Activated naive CD8-positive, alpha-beta T cell treated with anti-CD3 and anti-CD28 coated beads, Interleukin-2, amount 50 U/mL, for 24 hours (primary cell): ENCODE results near the gene OMG.
"Not testable (repeated sequence)": the region's sequence is repeated elsewhere in the genome, so short reads cannot be mapped to it uniquely, and the experiment has no call there.

Experiments
- ATAC-seq: fragments of 150-1000 bp; cut with Tn5 transposase; one replicate; pipeline ENCODE4 v1.10.0; 2021
- DNase-seq: peaks from one replicate; pipeline ENCODE4 v3.0.0; 2021
- H3K27ac Mint-ChIP-seq: one replicate; pipeline ENCODE4 v1.8.0; 2021; ENCODE audit warnings: mild to moderate bottlenecking, mixed read lengths
- H3K27me3 Mint-ChIP-seq: one replicate; pipeline ENCODE4 v1.8.0; 2021; ENCODE audit warnings: mixed read lengths
- H3K36me3 Mint-ChIP-seq: one replicate; pipeline ENCODE4 v1.8.0; 2021; ENCODE audit warnings: low read depth, mixed read lengths
- H3K4me1 Mint-ChIP-seq: one replicate; pipeline ENCODE4 v1.8.0; 2021; ENCODE audit warnings: mixed read lengths
- H3K4me3 Mint-ChIP-seq: one replicate; pipeline ENCODE4 v1.8.0; 2021; ENCODE audit warnings: mild to moderate bottlenecking, moderate library complexity, mixed read lengths
- H3K9me3 Mint-ChIP-seq: one replicate; pipeline ENCODE4 v1.8.0; 2021; ENCODE audit warnings: mixed read lengths

Gene OMG

GRCh38 chr17:31314782-31315100, 17.7 kb upstream of the OMG start:
- H3K36me3 Mint-ChIP-seq: peaks cover 17% of the 10 kb centered on the region
- H3K27ac Mint-ChIP-seq: peak overlapping the region; percentile 91
- peaks cover 61% of the 10 kb centered on the region for H3K4me1 Mint-ChIP-seq
- no peaks in the 10 kb centered on the region for H3K9me3 Mint-ChIP-seq
- ATAC-seq (no peak), DNase-seq (no peak)
- no peaks in the 10 kb centered on the region for H3K27me3 Mint-ChIP-seq
- peak overlapping the region; percentile 84 for H3K4me3 Mint-ChIP-seq

DNA sequence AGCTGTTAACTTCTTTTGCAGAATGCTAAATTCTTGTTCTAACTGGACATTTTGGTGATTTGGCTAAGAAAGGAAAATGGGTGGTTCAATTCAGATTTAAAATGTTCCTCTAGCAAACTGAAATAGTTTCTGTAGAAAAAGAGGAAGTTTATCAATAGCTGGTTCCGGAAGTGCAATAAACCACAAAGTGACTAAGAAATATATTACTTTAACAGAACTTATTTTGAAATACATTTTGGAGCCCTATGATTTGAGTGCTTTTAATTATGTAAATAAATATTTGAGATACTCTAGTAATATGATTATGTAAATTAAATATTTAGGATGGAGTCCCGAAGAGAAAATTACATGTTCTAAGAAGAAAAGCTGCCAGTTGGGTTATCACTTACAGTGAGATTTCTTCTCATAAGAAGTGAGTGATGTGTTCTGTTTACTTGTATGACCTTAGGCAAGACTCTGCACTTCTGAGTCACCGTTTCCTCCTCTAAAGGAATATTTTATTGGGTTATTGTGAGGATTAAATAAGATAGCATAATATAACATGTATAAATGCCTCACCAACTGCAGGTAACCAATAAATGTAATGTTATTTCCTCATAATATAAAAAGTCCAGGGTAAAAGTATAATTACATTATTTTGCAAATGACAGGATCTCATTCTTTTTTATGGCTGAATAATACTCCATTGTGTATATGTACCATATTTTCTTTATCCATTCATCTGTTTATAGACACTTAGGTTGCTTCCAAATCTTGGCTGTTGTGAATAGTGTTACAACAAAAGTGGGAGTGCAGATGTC, 17.1 kb upstream of the OMG start, which contains the start of gene EVI2B:
EVI2B (minus strand) TSS at position 73 of the 800 bp plus-strand sequence. CDS start 8,445 bp downstream, outside the sequence.
- DNase-seq (no peak), ATAC-seq (peak; percentile 67)
- peak within 1 kb of the TSS; percentile 84 for H3K4me3 Mint-ChIP-seq
- peak within 1 kb of the TSS; percentile 91 for H3K27ac Mint-ChIP-seq
- H3K9me3 Mint-ChIP-seq: no peaks in the 10 kb centered on the region
- peaks cover 63% of the 10 kb centered on the region for H3K4me1 Mint-ChIP-seq
- peaks cover 14% of the 10 kb centered on the region for H3K36me3 Mint-ChIP-seq
- H3K27me3 Mint-ChIP-seq: no peaks in the 10 kb centered on the region

DNA sequence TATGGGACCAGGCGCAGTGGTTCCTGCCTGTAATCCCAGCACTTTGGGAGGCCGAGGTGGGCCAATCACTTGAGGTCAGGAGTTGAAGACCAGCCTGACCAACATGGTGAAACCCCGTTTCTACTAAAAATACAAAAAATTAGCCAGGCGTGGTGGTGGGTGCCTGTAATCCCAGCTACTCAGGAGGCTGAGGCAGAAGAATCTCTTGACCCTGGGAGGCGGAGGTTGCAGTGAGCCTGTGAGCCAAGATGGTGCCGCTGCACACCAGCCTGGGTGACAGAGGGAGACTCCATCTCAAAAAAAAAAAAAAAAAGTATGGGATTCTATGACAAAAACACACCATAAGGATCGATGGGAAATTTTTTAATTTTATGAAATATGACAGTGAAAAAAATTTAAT, 15.2 kb upstream of the OMG start:
- H3K4me1 Mint-ChIP-seq: peaks cover 68% of the 10 kb centered on the region
- H3K27me3 Mint-ChIP-seq, ATAC-seq: not testable (repeated sequence)

DNA sequence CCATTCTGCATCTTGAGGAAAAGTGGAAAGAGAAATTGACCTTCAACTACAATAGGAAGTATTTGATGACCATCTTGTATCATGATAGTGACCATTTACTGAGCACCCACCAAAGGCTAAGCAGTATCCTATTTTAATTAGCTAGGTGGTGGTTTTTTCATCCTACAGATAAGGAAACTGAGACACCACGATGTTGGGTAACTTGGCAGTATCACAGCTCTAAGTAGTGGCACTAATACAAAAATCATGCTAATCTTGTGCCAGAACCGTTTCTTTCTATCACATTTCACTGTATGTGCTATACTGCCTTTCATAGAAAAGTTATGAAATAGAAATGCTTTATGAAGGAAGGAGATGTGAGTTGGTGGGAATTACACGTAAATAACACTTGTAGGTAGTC, 14.5 kb upstream of the OMG start:
- ATAC-seq: no peak
- Mint-ChIP-seq H3K9me3 (no peaks in the 10 kb centered on the region), H3K4me1 (peaks cover 67% of the 10 kb centered on the region)

More for the DNA sequence above, 15.2 kb upstream of the OMG start:
- peak; percentile 44 for DNase-seq
- Mint-ChIP-seq H3K27ac (peak overlapping the region; percentile 91), H3K4me3 (peak overlapping the region; percentile 84)
- not testable (repeated sequence) for H3K9me3 Mint-ChIP-seq, H3K36me3 Mint-ChIP-seq

DNA sequence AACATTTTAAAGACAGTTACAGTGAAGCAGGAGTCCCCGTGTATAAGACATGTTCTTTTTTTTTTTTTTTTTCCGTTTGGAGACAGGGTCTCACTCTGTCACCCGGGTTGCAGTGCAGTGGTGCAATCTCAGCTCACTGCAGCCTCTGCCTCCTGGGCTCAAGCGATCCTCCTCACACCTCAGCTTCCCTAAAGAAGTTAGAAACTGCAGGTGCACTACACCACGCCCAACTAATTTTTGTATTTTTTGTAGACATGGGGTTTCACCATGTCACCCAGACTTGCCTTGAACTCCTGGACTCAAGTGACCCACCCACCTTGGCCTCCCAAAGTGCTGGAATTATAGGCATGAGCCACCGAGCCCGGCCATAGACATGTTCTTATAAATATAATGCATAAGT, 13.8 kb upstream of the OMG start:
- Mint-ChIP-seq H3K36me3 (peaks cover 13% of the 10 kb centered on the region), H3K9me3 (no peaks in the 10 kb centered on the region)

More for the DNA sequence above, 14.5 kb upstream of the OMG start:
- H3K27ac Mint-ChIP-seq: peak overlapping the region; percentile 91
- H3K36me3 Mint-ChIP-seq: peaks cover 7% of the 10 kb centered on the region
- no peak for DNase-seq
- H3K4me3 Mint-ChIP-seq: peak overlapping the region; percentile 84
- H3K27me3 Mint-ChIP-seq: no peaks in the 10 kb centered on the region

DNA sequence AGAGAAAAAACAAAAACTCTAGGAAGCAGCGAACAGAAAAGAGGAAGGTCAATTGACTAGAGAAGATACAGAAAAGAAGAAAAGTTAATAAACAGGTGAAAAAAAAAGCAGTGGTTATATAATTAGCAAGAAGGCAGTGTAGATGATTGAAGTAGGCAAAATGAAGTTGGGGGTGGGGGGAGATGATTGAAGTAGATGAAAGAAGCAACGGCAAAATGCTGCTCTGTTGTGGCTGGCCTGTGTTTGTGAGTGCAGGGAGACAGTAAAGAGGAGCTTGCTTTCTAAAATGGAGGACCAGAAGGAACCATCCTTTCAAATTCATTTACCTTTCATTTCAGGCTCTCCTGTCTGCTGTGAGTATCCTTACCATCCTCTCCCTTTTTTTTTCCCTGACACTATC, 13.2 kb upstream of the OMG start:
- H3K9me3 Mint-ChIP-seq: no peaks in the 10 kb centered on the region
- ATAC-seq (no peak), DNase-seq (no peak)
- H3K4me3 Mint-ChIP-seq: peak overlapping the region; percentile 84
- no peaks in the 10 kb centered on the region for H3K27me3 Mint-ChIP-seq
- H3K4me1 Mint-ChIP-seq: peaks cover 67% of the 10 kb centered on the region
- peaks cover 19% of the 10 kb centered on the region for H3K36me3 Mint-ChIP-seq
- peak overlapping the region; percentile 91 for H3K27ac Mint-ChIP-seq

More for the DNA sequence above, 13.8 kb upstream of the OMG start:
- H3K27me3 Mint-ChIP-seq: no peaks in the 10 kb centered on the region
- peak overlapping the region; percentile 91 for H3K27ac Mint-ChIP-seq
- DNase-seq: peak; percentile 25
- peaks cover 67% of the 10 kb centered on the region for H3K4me1 Mint-ChIP-seq
- no peak for ATAC-seq
- peak overlapping the region; percentile 84 for H3K4me3 Mint-ChIP-seq

DNA sequence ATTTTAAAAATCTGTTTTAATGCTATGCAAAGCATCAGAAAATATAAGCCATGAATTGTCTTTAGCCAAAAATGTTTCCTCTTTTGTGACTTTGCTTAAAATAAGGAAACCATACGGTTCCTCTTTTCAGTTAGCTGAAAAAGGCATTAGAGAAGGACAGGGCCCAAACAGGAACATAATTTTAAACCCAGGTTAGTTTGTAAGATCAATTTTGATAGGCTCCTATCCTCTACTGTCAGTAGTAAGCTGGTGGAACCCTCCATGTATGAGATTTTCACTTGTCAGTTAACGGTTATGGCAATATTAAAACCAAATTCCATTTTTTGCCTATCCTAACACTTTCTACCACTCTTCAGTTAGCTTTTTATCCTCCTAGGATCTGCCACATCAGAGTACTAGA, 12.5 kb upstream of the OMG start:
- Mint-ChIP-seq H3K4me1 (peaks cover 67% of the 10 kb centered on the region), H3K4me3 (peak overlapping the region; percentile 84), H3K27ac (peak overlapping the region; percentile 91), H3K9me3 (peaks cover 5% of the 10 kb centered on the region), H3K36me3 (peaks cover 26% of the 10 kb centered on the region), H3K27me3 (no peaks in the 10 kb centered on the region)
- peak; percentile 35 for ATAC-seq
- DNase-seq: no peak

DNA sequence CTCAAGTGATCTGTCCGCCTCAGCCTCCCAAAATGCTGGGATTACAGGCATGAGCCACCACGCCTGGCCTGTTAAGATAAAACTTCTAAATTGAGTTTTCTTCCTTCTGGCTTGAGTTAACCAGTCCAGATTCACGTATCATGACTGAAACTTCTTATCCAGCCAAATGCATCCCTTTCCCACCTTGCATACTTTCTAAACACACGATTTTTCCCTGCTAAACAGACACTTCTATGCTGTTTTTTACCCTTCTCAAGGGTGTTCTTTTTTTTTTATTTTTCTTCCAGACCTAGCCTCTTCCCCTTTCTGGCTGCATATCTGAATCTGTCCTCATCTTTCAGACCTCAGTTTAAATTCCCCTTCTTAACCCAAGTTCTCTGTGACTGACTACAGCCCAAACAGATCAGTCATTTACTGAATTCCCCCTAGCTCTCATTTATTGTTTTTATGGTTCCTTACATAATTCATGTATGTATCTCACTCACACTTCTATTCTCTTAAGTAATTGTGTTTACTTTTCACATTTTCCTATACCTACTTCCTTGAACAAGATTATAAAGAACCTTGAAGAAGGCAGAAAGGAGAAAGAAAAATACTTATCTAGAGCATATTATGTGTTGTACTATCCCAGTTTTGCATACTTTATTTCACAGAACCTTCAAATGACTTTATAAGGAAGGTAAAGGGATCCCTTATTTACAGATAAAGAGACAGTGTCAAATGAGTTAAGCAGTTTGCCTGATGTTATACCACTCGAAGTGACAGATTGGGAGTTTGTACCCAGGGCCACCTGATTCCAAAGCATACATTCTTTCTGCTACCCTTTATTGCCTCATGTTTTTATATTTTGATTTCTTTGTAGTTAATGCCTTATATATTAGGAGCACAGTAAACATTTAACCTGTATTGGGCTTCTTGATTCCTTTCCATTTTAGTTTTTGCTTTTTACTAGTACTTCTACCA, 11.6 kb upstream of the OMG start:
- H3K27me3 Mint-ChIP-seq: no peaks in the 10 kb centered on the region
- H3K36me3 Mint-ChIP-seq: peaks cover 34% of the 10 kb centered on the region
- peaks cover 68% of the 10 kb centered on the region for H3K4me1 Mint-ChIP-seq
- ATAC-seq (peak; percentile 53), DNase-seq (no peak)
- H3K9me3 Mint-ChIP-seq: peaks cover 7% of the 10 kb centered on the region
- peak overlapping the region; percentile 84 for H3K4me3 Mint-ChIP-seq
- H3K27ac Mint-ChIP-seq: peak overlapping the region; percentile 91

- Mint-ChIP-seq H3K9me3 (peaks cover 7% of the 10 kb centered on the region), H3K36me3 (peaks cover 44% of the 10 kb centered on the region), H3K4me1 (peaks cover 73% of the 10 kb centered on the region), H3K27me3 (no peaks in the 10 kb centered on the region), H3K27ac (peak overlapping the region; percentile 91), H3K4me3 (peak overlapping the region; percentile 84)
- no peak for DNase-seq
- ATAC-seq: no peak
Measured at GRCh38 chr17:31307640-31308039, 10.6 kb upstream of the OMG start.

- H3K4me3 Mint-ChIP-seq: no peak overlapping the region
- H3K36me3 Mint-ChIP-seq: peaks cover 20% of the 10 kb centered on the region
- no peaks in the 10 kb centered on the region for H3K27me3 Mint-ChIP-seq
- peaks cover 28% of the 10 kb centered on the region for H3K4me1 Mint-ChIP-seq
- H3K9me3 Mint-ChIP-seq: peaks cover 3% of the 10 kb centered on the region
- no peak overlapping the region for H3K27ac Mint-ChIP-seq
- DNase-seq (no peak), ATAC-seq (no peak)
Measured at GRCh38 chr17:31299624-31300023, 2.6 kb upstream of the OMG start.

GRCh38 chr17:31296142-31296541, 897 bp downstream of the OMG start:
- Mint-ChIP-seq H3K9me3 (no peaks in the 10 kb centered on the region), H3K27ac (no peak overlapping the region), H3K4me3 (no peak overlapping the region), H3K27me3 (no peaks in the 10 kb centered on the region), H3K36me3 (no peaks in the 10 kb centered on the region), H3K4me1 (peaks cover 8% of the 10 kb centered on the region)
- no peak for DNase-seq
- ATAC-seq: no peak

DNA sequence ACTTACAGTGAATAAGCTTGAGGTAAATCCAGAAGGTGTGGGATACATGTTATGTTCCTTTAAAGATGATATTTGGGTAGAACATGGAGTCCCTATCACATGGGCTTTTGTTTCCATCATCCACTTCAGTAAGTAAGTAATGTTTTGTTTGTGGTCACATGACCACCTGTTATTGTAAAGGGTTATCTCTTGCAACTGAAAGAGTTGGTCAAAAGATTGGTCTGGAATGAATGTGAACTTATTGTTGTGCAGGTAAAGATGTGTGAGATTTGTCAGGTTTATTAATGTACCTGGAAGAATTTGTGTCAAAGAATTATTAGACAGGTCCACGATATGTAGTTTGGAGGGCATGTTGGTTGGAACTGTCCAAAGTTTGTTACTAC, 1.6 kb downstream of the OMG start:
- Mint-ChIP-seq H3K36me3 (no peaks in the 10 kb centered on the region), H3K27me3 (no peaks in the 10 kb centered on the region), H3K27ac (no peak overlapping the region), H3K4me3 (no peak overlapping the region), H3K4me1 (peaks cover 2% of the 10 kb centered on the region), H3K9me3 (no peaks in the 10 kb centered on the region)
- ATAC-seq (no peak), DNase-seq (no peak)

GRCh38 chr17:31294820-31295488, 2.1 kb downstream of the OMG start:
- Mint-ChIP-seq H3K27me3 (no peaks in the 10 kb centered on the region), H3K4me3 (no peak overlapping the region), H3K27ac (no peak overlapping the region), H3K36me3 (peaks cover 2% of the 10 kb centered on the region), H3K4me1 (peaks cover 4% of the 10 kb centered on the region), H3K9me3 (no peaks in the 10 kb centered on the region)
- no peak for ATAC-seq
- no peak for DNase-seq

DNA sequence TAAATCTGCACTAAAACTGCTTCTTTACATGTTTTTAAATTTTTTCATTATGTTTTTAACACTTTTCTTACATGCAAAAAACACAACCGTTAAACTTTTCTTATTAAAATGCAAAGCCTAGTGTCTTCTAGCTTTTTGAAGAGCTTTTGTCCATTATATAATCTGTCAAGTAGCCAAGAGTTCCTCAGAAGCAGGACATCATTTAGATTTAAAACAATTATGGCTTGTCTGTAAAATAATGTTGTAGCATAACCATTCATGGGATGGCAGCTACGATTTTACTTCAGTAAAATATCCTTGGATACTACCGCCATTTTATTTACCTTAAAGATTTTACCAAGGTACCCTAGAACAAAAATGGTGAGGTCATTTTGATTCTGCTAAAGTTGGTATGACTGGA, 2.8 kb downstream of the OMG start:
- Mint-ChIP-seq H3K36me3 (peaks cover 2% of the 10 kb centered on the region), H3K4me3 (no peak overlapping the region), H3K9me3 (no peaks in the 10 kb centered on the region), H3K27me3 (no peaks in the 10 kb centered on the region), H3K4me1 (peaks cover 6% of the 10 kb centered on the region), H3K27ac (no peak overlapping the region)
- DNase-seq (no peak), ATAC-seq (no peak)
